Stimulated activated CD8-positive, alpha-beta memory T cell treated with anti-CD3 and anti-CD28 coated beads, Interleukin-4, amount 100 ng/mL, for 1 hour (primary cell): ENCODE measurements around the gene CHRNA10.
"Not testable (repeated sequence)": the region's sequence is repeated elsewhere in the genome, so short reads cannot be mapped to it uniquely, and the experiment has no call there.

Source experiments
- DNase-seq, 2 donors: peaks; one replicate each; pipeline ENCODE4 v3.0.0-alpha.2; 2020; ENCODE audit warnings: low read depth in 2 of 2, low spot score in 1 of 2

CHRNA10 gene

GRCh38 chr11:3665336-3666022 is 5.7 kb downstream of the CHRNA10 start:
- no peak for DNase-seq

GRCh38 chr11:3664032-3664630 is 7.1 kb downstream of the CHRNA10 start:
- DNase-seq, result no peak

GRCh38 chr11:3662856-3663255 is 8.3 kb downstream of the CHRNA10 start:
- no peak for DNase-seq

GRCh38 chr11:3660960-3661359 is 10.2 kb downstream of the CHRNA10 start:
- DNase-seq, result no peak

GRCh38 chr11:3659595-3660515 is 11.3 kb downstream of the CHRNA10 start:
- no peak for DNase-seq

GRCh38 chr11:3658252-3658651 is 12.9 kb downstream of the CHRNA10 start:
- no peak for DNase-seq

- DNase-seq, result not testable (repeated sequence)
These were observed 13.9 kb downstream of the CHRNA10 start for GRCh38 chr11:3657331-3657730.

- no peak for DNase-seq
These were observed 15.6 kb downstream of the CHRNA10 start for GRCh38 chr11:3655547-3655946.

GRCh38 chr11:3652514-3652913 is 18.7 kb downstream of the CHRNA10 start:
- not testable (repeated sequence) for DNase-seq

- not testable (repeated sequence) for DNase-seq
These were observed 21.8 kb downstream of the CHRNA10 start for GRCh38 chr11:3649374-3649773.

GRCh38 chr11:3648843-3649242 is 22.3 kb downstream of the CHRNA10 start:
- DNase-seq, result not testable (repeated sequence)

- no peak for DNase-seq
These were observed 25.6 kb downstream of the CHRNA10 start for GRCh38 chr11:3645552-3645951.

- no peak for DNase-seq
These were observed 26.4 kb downstream of the CHRNA10 start, which contains the start of gene ART1 for GRCh38 chr11:3644817-3645235. ART1 (plus strand) TSS chr11:3645128; CDS start chr11:3659214, 14,086 bp downstream.

- DNase-seq, result not testable (repeated sequence)
These were observed 28.1 kb downstream of the CHRNA10 start for GRCh38 chr11:3643102-3643546.

- DNase-seq, result peak; percentile 11 to 24
These were observed 28.9 kb downstream of the CHRNA10 start for GRCh38 chr11:3642071-3642951.

GRCh38 chr11:3641701-3642070 is 29.5 kb downstream of the CHRNA10 start, which contains the start of gene ART5:
ART5 (minus strand) TSS chr11:3641992; CDS start chr11:3641862, 130 bp downstream.
- DNase-seq, result no peak

- DNase-seq, result no peak
These were observed 30.0 kb downstream of the CHRNA10 start for GRCh38 chr11:3641191-3641590.

GRCh38 chr11:3639841-3640240 is 31.3 kb downstream of the CHRNA10 start:
- no peak for DNase-seq

- DNase-seq, result no peak
These were observed 32.7 kb downstream of the CHRNA10 start for GRCh38 chr11:3638513-3638912.

GRCh38 chr11:3637201-3637600 is 34.0 kb downstream of the CHRNA10 start:
- DNase-seq, result no peak
